ENCODE data around the gene TVP23A.
"Not testable (repeated sequence)": the region's sequence is repeated elsewhere in the genome, so short reads cannot be mapped to it uniquely, and the experiment has no call there.

The TVP23A gene

GRCh38 chr16:10791048-10791447, 27.5 kb downstream of the TVP23A start:
- DNase-seq: no peak

- DNase-seq: not testable (repeated sequence)
These were observed 30.0 kb downstream of the TVP23A start for GRCh38 chr16:10788630-10789029.

DNA sequence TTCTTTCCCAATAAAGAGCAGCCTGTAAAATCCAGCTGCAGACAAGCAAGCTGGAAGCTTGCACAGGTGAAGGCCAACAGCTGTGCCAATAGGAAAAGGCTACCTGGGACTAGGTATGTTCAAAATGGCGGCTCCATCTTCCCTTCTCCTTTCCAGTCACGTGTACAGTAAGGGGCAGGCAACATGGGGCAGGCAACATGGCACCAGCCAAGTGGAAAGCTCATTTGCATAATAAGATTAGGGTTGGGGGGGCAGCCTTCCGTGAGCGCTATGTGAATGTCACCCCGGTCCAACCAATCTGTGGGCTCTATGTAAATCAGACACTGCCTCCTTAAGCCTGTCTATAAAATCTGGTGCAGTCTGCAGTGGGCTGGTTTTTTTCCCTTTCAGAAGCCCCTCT, 31.3 kb downstream of the TVP23A start:
- DNase-seq: no peak

DNA sequence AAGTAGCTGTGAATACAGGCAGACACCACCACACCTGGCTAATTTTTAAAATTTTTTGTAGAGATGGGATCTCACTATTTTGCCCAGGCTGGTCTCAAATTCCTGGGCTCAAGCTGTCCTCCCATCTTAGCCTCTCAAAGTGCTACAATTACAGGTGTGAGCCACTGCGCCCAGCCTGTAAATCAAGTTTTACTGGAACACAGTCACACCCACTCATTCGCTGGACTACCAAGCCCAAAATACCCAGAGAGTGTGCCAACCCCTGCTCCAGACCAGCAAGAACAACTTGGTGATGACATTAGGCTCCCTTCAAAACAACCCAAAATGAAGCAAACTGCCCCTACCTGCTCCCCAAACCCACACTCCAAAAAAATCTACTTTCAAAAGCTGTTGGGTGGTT, 36.0 kb downstream of the TVP23A start:
- DNase-seq: no peak

DNA sequence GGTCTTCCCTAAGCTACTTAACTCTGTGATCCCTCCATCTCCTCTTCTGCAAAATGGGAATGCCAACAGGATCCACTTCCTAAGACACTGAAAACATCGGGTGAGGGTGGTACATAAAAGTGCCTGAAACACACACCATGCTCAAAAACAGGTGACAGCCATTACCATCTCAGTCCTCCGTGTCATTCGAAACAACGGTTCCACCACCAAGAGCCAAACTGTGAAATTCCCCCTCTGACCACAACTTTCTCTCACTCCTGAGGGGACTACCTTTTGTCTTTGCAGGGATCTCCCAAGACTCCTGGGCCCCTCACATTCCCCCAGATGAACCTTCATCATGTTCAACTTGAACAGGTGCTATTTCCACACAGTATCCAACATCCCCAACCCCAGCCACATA, 38.0 kb downstream of the TVP23A start:
- no peak for DNase-seq

- DNase-seq: not testable (repeated sequence)
These were observed 38.7 kb downstream of the TVP23A start for GRCh38 chr16:10779908-10780307.

DNA sequence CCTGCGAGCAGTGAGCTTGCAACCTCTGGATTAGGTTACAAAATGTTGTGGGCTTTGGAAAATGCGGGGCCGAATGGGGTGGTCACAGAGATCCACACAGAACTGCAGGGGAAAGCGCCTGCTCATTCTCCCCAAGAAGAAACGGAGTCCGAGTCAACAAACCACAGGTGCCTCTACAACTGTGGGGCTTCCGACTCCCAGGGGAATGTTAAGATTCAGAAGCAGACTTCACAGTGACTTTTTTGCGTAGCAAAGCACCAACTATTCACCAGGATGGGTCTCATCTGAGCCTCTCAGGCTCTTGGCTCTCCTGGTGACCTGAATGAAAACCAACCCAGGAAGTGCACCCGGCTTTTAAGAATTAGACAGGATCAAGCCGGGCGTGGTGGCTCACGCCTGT, 41.2 kb downstream of the TVP23A start:
- no peak for DNase-seq

GRCh38 chr16:10776923-10777322, 41.7 kb downstream of the TVP23A start:
- DNase-seq: not testable (repeated sequence)

DNA sequence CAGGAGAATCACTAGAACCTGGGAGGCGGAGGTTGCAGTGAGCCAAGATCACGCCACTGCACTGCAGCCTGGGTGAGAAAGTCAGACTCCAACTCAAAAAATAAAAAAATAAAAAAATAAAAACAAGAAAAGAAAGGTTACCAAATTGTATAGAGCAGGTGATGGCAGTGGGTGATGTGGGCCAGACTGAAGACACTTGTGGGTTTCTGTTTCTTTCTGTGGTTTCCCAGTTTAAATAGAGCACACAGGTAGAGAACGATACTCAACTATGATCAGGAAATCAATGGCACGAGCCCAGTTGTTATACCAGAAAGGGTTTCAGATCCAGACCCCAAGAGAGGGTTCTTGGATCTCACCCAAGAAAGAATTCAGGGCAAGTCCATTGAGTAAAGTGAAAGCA, 42.3 kb downstream of the TVP23A start:
- DNase-seq: no peak

DNA sequence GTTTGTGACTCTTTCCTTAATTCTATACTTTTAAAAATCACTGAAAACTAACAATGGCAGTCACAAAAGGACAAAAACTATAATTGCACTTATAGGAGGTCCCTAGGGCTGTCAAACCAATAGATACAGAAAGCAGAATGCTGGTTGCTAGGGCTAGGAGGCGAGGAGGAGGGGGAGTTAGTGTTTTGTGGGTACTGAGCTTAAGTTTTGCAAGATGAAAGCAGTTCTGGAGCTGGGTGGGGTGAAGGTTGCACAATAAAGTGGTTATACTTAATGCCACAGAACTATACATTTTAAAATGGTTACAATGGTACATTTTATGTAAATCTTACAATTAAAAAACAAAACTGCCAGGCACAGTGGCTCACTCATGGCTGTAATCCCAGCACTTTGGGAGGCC, 47.7 kb downstream of the TVP23A start:
- no peak for DNase-seq

DNA sequence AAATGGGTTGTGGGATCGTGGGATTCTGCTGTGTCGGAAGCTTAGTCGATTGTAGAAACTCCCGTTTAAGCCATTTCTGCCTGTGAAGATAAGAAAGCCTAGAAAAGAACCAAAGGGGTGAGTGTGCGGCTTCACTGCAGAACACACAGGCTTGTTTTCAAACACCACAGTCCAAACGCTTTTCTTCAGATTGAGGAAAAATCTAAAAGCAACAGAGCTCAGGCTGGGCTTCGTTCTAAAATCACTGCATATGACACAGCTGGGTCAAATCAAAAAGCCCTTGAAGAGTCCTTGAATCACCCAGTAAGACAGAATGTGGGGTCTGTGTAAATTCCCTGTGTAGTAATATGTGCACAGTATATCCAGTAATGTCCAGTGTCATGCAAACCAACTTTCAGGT, 49.2 kb downstream of the TVP23A start:
- no peak for DNase-seq

- no peak for DNase-seq
These were observed 51.5 kb downstream of the TVP23A start for GRCh38 chr16:10767127-10767526.

DNA sequence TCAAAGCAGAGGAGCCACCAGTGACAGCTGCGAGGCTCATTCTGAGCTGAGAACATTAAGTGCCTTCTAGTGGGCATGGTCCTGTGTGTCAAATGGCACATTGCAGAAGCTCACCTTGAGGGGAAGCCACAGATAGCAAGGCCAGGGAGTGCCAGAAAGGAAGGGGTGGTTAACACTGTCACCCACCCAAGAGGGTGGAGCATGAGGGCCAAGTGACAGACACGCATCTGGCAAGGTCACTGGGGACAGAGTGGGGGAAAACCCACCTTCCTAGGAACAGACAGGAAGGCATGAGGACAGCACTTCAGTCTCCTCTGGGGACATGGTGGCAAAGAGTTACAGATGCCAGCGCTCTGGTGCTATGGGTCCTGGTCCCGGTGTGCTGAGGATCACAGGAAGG, 52.8 kb downstream of the TVP23A start:
- DNase-seq: no peak

- DNase-seq: no peak
These were observed 55.1 kb downstream of the TVP23A start for GRCh38 chr16:10763456-10763855.

DNA sequence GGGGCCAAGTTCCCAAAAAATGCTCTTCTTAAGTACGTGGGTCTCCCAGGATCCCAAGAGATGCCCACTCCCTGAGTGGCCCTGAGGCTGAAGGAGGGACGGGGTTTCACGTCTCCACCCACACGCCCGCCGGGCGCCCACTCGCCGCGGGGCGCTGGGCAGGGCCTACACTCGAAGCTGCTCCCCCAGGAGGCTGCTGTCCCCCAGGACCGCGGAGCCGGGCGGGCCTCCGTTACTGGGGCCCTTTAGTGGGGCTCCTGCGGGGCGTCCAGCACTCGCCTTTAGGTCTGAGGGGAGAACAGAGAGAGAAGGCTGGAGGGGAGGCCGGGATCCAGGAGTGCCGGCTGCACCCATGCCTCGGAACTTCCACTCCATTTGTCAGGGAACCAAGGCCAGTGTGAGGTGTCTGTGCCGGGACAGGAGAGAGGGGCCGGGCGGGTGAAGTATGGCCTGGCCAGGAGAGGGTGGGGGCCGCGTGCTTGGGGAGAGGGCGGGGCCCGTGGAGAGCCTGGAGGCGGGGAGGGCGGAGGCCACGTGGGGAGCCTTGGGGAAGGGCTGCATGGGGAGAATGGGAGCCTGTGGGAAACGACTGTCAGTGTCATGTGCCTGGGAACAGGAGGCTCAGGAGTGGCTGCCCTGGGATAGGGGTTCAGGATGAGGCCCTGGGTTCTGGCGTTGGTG, 56.1 kb downstream of the TVP23A start:
- DNase-seq: no peak

- no peak for DNase-seq
These were observed 57.2 kb downstream of the TVP23A start for GRCh38 chr16:10761373-10761772.

GRCh38 chr16:10760858-10761257, 57.7 kb downstream of the TVP23A start:
- DNase-seq: no peak

DNA sequence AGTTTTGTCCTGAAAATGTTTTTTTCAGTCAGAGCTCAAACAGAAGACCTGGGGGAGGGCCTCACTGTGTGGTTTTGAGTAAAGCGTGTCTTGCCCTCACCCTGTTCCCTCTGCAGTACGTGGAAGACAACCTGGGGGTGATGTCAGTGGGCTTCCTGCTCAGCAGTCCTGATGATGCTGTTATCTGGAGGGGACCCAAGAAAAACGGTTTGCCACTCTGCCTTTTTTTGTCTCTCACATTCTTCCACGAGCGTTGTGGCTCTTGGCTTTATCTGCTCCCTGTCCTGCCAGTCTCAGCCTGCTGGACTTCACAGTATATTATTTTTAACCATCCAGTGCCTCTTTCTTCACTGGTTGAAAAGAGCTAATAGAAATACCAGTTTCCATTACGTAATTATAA, 62.0 kb downstream of the TVP23A start:
- no peak for DNase-seq

- no peak for DNase-seq
These were observed 63.7 kb downstream of the TVP23A start for GRCh38 chr16:10754941-10755340.

GRCh38 chr16:10753670-10754069, 64.9 kb downstream of the TVP23A start:
- DNase-seq: no peak

- DNase-seq: no peak
These were observed 65.6 kb downstream of the TVP23A start for GRCh38 chr16:10752843-10753523.

DNA sequence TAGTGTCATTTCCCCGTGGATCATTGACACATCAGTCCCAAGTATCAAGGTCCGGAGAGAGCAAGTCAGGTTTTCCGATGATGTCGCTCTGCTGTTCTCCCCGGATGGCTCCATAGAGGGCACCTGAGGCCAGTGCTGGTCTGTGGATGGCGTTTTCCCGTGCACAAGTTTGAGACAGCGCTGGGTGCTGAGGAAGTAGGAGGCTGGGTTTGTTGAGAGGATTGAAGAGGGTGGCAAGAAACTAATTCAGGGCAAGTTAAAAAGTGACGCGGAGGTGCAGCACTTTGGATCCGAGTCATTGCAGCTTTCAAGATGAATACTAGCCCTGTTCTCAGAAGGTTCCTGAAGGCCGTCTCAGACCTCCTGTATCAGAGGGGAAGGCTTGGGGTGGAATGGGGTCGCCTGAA, 67.3 kb downstream of the TVP23A start:
- DNase-seq: no peak

GRCh38 chr16:10750793-10751192, 67.8 kb downstream of the TVP23A start:
- no peak for DNase-seq

DNA sequence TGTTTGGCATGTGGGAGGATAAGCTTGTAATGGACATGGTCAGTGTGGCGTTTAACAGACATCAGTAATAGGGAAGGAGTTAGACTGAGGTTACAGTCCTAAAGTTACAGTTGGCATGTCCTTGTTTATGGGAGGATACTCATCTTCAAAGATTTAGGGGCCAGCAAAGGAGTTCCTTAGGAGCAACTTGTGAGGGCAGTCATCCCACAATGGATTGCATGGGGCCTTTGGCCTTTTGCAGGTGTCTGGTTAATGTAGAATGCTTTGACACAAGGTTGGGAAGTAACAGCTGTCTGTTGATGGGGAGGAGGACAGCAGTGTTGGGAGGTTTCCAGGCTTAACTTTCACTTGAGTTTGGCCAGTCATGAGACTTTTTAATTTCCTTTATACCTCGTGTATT, 72.8 kb downstream of the TVP23A start:
- DNase-seq: no peak

All from activated naive CD4-positive, alpha-beta T cell (primary cell).